Body of pancreas (tissue), 4 donors: ENCODE results near the gene TOM1L2.

ENCODE experiments used
- POLR2A ChIP-seq, 3 donors: fragments of 450-650 bp; IDR thresholded peaks; one replicate each; pipeline ENCODE4 v1.6.1; 2016; ENCODE audit warnings: antibody characterized with exemption in 3 of 3, mild to moderate bottlenecking in 2 of 3
- TF ChIP-seq, protein P1 (sequence below), 7 experiments: fragments of 450-650 bp in 4 of 7; fragments of 200-600 bp in 3 of 7; sonication (generic) in 3 of 7; IDR thresholded peaks; one replicate each; pipeline ENCODE4 v1.5.1; 2016 to 2019; ENCODE audit warnings: antibody characterized with exemption in 7 of 7

DNA sequence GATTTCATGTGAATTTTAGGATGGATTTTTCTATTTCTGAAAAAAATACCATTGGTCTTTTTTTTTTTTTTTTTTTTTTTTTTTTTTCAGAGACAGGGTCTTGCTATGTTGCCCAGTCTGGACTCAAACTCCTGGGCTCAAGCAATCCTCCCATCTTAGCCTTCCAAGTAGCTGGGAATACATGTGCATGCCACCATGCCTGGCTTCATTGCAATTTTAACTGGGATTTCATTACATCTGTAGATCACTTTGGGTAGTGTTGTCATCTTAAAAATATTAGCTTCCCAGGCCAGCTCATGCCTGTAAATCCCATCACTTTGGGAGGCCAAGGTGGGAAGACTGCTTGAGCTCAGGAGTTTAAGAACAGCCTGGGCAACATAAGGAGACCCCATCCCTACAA, 54.8 kb downstream of the TOM1L2 start:
- no peak for TF ChIP-seq POLR2A (IDR thresholded peaks at IDR 0.05)
- TF ChIP-seq, protein P1, sequence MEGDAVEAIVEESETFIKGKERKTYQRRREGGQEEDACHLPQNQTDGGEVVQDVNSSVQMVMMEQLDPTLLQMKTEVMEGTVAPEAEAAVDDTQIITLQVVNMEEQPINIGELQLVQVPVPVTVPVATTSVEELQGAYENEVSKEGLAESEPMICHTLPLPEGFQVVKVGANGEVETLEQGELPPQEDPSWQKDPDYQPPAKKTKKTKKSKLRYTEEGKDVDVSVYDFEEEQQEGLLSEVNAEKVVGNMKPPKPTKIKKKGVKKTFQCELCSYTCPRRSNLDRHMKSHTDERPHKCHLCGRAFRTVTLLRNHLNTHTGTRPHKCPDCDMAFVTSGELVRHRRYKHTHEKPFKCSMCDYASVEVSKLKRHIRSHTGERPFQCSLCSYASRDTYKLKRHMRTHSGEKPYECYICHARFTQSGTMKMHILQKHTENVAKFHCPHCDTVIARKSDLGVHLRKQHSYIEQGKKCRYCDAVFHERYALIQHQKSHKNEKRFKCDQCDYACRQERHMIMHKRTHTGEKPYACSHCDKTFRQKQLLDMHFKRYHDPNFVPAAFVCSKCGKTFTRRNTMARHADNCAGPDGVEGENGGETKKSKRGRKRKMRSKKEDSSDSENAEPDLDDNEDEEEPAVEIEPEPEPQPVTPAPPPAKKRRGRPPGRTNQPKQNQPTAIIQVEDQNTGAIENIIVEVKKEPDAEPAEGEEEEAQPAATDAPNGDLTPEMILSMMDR (IDR thresholded peaks at IDR 0.05) = no peak
